CMK (cell line): ENCODE measurements around the gene PLAAT5.
A peak's percentile ranks its signal among the peaks of the same experiment; 100 is the strongest.

Source experiments
- DNase-seq: peaks from one replicate; pipeline ENCODE4 v3.0.0-alpha.2; 2010; ENCODE audit warnings: low read depth

The PLAAT5 gene

GRCh38 chr11:63511048-63511748 is 20.2 kb upstream of the PLAAT5 start:
- DNase-seq: no peak

DNA sequence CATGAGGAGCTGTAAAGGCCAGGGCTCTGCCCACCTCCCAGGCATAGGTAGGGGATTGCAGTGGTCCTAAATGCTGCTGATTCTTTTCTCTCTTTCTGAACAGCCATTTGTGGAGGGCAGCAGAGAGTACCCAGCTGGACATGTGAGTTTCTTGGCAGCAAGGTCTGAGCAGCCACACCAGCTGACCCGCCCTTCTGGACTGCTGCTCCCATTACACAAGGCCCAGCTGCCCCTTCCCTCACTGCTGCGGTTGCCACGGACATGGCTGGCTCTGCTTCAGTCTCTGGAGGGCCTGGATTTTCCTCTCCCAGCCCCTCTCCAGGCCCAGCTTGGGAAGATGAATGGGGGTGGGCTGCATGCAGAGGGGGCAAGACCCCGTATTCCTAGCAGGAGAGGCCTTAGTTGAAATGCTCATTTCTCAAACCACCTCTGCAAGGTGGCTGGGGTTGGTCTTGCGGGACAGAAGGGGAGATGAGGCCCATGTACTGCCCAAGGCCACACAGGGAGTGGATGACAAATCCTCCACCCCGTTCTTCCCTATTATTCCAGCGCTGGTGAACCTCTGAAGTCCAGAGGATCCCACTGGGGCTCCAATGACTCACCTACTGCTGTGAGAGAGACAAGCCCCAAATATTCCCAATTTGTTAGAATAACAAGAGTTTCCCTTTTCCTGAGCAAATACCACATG is 19.5 kb upstream of the PLAAT5 start:
- no peak for DNase-seq

DNA sequence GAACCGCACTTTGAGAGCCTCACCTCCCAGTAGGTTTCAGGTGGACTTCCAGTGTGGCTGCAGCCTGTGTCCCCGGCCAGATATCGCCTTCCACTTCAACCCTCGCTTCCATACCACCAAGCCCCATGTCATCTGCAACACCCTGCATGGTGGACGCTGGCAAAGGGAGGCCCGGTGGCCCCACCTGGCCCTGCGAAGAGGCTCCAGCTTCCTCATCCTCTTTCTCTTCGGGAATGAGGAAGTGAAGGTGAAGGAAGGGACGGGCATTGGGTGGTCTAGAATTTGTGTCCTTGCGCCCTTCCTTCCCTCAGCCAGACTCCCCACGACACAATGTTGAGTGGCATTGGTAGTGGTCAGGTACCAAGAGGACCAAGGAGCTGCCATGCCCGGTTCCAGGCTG is 17.8 kb upstream of the PLAAT5 start:
- no peak for DNase-seq

GRCh38 chr11:63508009-63508408 is 17.0 kb upstream of the PLAAT5 start:
- no peak for DNase-seq

GRCh38 chr11:63507511-63507910 is 16.5 kb upstream of the PLAAT5 start:
- no peak for DNase-seq

DNA sequence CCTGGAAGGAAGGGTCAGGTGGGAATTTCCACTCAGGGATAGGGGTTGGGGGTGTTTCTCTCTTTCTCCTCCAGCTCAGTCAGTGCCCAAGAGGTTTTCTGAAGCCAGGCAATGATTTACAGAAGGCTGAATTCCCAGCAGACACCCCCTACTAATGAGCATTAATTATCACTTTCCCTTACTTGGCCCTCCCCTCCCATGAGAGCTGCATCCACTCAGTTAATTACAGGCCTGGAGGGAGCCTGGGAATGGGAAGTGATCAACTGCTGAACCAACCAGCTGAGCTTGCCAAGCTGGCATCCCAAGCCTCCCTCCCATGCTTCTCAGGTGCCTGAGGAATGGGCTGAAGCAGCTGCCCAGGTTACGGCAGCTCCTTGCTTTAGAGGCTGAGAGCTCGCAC is 15.9 kb upstream of the PLAAT5 start:
- DNase-seq: no peak

- DNase-seq: peak; percentile 88
Observed at GRCh38 chr11:63505857-63506528, 15.0 kb upstream of the PLAAT5 start, which contains the start of gene LGALS12. LGALS12 (plus strand) TSS chr11:63506084; CDS start chr11:63506459, 375 bp downstream.

DNA sequence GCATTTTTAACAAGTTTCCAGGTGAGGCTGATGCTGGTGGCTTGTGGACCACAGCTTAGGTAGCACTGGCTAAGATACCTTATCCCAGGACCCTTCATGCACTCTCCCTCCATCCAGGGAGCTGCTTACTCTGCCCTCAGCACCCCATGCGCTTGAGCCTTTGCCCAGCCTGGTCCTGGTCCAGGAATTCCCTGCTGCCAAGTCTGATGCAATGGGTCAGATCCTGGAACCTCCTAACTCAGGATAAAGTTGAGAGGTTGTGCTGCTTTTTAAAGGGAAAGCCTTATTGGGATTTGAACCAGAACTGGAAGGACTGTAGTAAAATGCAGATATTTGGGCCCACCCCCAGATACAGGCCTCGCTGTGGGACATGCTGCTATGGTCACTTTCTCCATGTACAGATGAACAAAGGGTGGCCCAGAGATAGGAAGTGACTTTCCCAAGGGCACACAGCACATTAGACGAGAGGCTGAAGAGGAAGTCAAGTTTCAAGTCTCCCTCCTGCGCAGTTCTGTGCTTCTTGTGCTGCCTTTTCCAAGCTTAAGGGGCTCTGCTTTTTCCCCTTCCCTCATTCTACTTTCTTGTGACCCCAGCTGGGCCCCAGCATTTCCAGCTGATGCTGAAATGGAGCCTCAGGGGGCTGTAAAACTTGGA is 14.1 kb upstream of the PLAAT5 start:
- no peak for DNase-seq

GRCh38 chr11:63504054-63504453 is 13.1 kb upstream of the PLAAT5 start:
- DNase-seq: no peak

GRCh38 chr11:63503492-63503891 is 12.5 kb upstream of the PLAAT5 start:
- DNase-seq: no peak

DNA sequence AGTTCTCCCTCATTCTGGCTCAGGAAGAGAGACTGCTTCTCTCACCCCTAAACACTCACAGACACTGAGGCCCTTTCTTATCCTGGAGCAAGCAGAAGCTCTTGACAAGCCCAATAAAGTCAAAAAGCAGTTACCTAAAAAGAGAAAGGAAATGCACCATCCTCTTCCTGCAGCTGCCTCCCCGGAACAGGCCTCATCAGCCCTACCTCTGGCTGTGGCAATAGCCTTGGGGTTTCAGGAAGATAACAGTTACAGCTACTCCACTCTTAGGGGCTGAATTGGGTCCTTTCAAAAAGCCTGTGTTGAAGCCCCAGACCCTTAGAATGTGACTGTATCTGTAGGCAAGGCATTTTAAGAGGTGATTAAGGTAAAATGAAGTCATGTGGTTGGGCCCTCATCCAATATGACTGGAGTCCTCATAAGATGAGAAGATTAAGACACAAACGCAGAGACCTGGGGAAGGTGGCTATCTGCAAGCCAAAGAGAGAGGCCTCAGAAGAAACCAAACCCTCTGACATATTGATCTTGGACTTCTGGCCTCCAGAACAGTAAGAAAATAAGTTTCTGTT is 11.4 kb upstream of the PLAAT5 start:
- no peak for DNase-seq

- no peak for DNase-seq
Observed at GRCh38 chr11:63501236-63501635, 10.3 kb upstream of the PLAAT5 start.

DNA sequence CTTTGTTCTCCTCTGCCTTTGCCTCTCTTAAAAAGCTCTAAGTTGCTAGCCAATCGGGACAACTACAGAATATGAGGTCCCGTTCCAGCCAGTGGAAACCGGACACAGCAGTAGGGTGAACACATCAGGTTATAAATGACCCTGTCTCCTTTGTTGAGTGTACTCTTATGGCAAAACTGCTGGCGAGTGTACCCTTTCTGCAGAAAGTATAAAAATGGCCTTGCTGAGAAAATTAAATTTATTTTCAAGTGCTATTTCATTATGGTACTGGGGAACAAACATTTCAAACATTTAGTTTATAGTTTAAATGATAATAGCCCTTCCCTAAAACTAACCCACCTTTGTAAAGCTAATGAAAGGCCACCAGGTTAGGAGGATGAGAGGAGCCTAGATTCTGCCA is 8.9 kb upstream of the PLAAT5 start:
- no peak for DNase-seq

- DNase-seq: no peak
Observed at GRCh38 chr11:63494975-63495374, 4.0 kb upstream of the PLAAT5 start.

- no peak for DNase-seq
Observed at GRCh38 chr11:63493127-63493526, 2.2 kb upstream of the PLAAT5 start.

- DNase-seq: no peak
Observed at GRCh38 chr11:63492441-63492840, 1.5 kb upstream of the PLAAT5 start.

- no peak for DNase-seq
Observed at GRCh38 chr11:63491636-63492372, 837 bp upstream of the PLAAT5 start.

DNA sequence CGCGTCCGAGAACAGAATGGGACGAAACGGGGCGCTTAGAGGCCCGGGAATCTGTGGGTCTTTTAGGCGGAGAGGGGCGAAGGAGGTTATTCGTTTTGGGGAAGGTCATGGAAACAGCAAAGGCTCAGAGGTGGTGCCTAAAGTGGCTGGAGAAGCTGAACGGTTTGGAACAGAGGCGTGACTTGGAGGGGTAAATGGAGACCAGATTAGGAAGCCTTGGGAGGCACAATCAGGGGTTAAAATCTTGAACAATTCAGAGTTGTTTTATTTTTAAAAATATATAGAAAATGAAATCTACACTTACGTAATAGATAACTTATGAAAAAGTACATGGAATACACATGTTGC is 247 bp upstream of the PLAAT5 start:
- DNase-seq: no peak

DNA sequence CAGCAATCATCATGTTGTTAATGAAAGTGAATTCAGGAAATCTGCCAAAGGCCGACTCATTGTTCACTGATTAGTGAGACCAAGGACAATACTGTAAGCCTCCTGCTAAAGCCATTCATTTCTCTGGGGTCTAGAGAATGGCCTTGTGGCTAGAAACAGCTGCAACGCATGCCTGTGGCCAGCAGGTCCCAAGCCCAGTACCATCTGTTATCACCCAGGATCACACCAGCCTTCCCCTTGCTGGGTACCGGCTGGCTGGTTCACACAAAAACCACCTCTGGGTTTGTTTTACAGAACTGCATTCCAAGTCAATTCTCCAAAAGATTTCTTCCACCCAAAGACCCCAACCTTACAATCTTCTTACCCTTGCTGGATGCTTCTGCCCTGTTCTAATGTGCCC is 1.1 kb downstream of the PLAAT5 start:
- DNase-seq: no peak

DNA sequence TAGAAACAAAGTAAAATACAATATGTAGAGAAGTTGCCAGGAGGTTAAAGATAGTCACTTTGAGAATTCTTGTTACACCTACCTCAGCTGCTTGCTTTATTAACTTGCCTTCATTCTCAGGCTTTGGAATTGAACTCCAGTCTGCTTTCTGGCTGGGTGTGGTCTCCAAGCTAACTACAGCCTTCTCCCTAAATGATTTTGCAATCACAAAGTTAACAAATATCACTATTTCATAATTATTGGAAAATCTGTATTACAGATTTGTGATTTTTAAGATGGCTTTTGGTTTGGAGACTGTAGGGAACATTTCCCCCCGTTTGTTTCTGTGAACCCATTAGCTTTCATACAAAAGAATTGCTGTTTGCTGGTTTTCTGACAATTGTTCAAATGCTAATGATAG is 2.2 kb downstream of the PLAAT5 start:
- no peak for DNase-seq

DNA sequence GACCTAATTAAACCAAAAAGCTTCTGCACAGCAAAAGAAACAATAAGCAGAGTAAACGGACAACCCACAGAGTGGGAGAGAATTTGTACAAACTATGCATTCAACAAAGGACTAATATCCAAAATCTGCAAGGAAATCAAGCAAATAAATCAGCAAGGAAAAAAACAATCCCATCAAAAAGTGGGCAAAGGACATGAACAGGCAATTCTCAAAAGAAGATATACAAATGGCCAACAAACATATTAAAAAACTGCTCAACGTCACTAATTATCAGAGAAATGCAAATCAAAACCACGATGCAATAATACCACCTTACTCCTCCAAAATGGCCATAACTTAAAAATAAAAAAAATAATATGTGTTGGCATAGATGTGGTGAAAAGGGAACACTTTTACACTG is 5.2 kb downstream of the PLAAT5 start:
- no peak for DNase-seq

GRCh38 chr11:63480039-63480438 is 10.9 kb downstream of the PLAAT5 start:
- DNase-seq: no peak
